ENCODE measurements around the gene FIGLA. TPM values are rescaled to one million over a fixed set of nuclear protein-coding genes. Genes with fewer than 3 reads are reported as not detected.

The FIGLA gene
- total and polyA plus RNA-seq, 2 donors (not counting 1 experiment from before 2014, with no cell fraction given) = not detected

DNA sequence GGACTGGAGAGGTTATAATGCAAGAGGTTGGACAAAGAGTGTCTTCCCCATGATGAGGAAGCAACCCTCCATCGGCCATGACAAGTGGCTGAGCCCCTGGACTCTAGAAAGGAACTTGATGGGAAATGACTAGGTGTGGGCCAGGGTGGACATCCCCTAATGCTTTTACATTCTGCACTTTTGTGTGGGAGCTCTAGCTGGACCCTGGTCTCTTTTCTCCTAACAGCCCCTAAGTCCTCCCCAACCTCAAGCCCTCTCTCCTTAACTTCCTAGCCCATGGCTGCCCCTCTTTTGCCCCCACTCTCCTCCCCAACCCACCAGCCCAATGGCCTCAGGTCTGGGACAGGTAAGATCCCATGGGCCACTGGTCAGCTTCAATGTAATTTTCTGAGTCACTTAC lies 42.8 kb upstream of the FIGLA start:
- Histone ChIP-seq H3K4me1 (ENCODE audit: control insufficient read depth in 2 of 2, insufficient read depth in 2 of 2, low read length in 2 of 2) (no peaks in the 10 kb centered on the region), H4K20me1 (ENCODE audit: control insufficient read depth, insufficient read depth, low read length, poor library complexity, severe bottlenecking) (no peaks in the 10 kb centered on the region), H3K9me3 (ENCODE audit: control extremely low read depth in 1 of 3, control insufficient read depth in 2 of 3, insufficient read depth in 1 of 3, low read length in 2 of 3) (no peaks in the 10 kb centered on the region), H3K4me2 (replicated peaks; ENCODE audit: low read depth, low read length, poor library complexity, severe bottlenecking) (no peak overlapping the region), H3K36me3 (replicated peaks in 1 of 2; ENCODE audit: control extremely low read depth in 1 of 2, control insufficient read depth in 1 of 2, extremely low read depth in 1 of 2, insufficient read depth in 2 of 2, low read length in 1 of 2) (no peaks in the 10 kb centered on the region), H3K27ac (ENCODE audit: low read length in 2 of 2) (no peak overlapping the region), H3K9ac (ENCODE audit: low read length) (no peak overlapping the region), H2AFZ (ENCODE audit: insufficient read depth, low read depth, low read length, poor library complexity, severe bottlenecking) (no peak overlapping the region), H3K27me3 (replicated peaks in 1 of 4; ENCODE audit: control extremely low read depth in 1 of 4, control insufficient read depth in 3 of 4, insufficient read depth in 4 of 4, low read length in 3 of 4) (peaks cover 0 to 6% (median 0%) of the 10 kb centered on the region in 4 experiments), H3K79me2 (ENCODE audit: control insufficient read depth, insufficient read depth, low read length) (no peaks in the 10 kb centered on the region), H3K4me3 (ENCODE audit: control extremely low read depth in 1 of 5, extremely low read depth in 1 of 5, insufficient read depth in 1 of 5, low read depth in 2 of 5, low read length in 4 of 5) (no peak overlapping the region)
- DNase-seq = no peak
- Mint-ChIP-seq H3K9me3 (ENCODE audit: insufficient read depth) (no peaks in the 10 kb centered on the region), H3K4me1 (no peaks in the 10 kb centered on the region), H3K4me3 (no peak overlapping the region), H3K27ac (no peak overlapping the region), H3K27me3 (peaks cover 39% of the 10 kb centered on the region)
- no peak for ATAC-seq (ENCODE audit: low read depth)
- ChIA-PET CTCF (no interaction called here), POLR2A (no interaction called here)
- intact Hi-C loops (cut with micrococcal nuclease) = no loop called here
- TF ChIP-seq EZH2 (IDR thresholded peaks at IDR 0.05; ENCODE audit: borderline replicate concordance, insufficient read depth, low read depth, low read length, poor library complexity, severe bottlenecking) = no peak
- TF ChIP-seq, protein P1, sequence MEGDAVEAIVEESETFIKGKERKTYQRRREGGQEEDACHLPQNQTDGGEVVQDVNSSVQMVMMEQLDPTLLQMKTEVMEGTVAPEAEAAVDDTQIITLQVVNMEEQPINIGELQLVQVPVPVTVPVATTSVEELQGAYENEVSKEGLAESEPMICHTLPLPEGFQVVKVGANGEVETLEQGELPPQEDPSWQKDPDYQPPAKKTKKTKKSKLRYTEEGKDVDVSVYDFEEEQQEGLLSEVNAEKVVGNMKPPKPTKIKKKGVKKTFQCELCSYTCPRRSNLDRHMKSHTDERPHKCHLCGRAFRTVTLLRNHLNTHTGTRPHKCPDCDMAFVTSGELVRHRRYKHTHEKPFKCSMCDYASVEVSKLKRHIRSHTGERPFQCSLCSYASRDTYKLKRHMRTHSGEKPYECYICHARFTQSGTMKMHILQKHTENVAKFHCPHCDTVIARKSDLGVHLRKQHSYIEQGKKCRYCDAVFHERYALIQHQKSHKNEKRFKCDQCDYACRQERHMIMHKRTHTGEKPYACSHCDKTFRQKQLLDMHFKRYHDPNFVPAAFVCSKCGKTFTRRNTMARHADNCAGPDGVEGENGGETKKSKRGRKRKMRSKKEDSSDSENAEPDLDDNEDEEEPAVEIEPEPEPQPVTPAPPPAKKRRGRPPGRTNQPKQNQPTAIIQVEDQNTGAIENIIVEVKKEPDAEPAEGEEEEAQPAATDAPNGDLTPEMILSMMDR (IDR thresholded peaks at IDR 0.05) = no peak
- 88% methylated on average over 1 of the region's 1 CpG for WGBS (ENCODE audit: insufficient coverage)

DNA sequence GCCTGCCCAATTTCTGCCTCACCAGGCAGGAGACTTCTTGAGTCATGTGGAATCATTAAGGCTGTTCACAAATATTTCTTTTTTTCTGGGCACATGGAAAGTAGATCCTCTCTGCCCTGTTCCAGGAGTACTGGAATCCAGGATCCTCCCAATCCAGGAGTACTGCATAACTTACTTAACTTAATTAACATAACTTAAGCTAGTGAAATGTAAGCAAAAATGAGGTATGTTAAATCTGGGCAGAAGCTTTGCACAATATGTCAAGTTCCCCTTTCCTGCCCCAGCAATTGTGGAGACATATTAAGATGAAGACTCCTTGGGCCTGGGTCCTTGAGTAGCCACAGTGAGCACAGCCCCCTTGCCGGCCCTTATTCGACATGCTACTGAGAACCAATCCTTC lies 41.9 kb upstream of the FIGLA start:
- TF ChIP-seq, protein P1 (IDR thresholded peaks at IDR 0.05) = no peak
- no peak for TF ChIP-seq EZH2 (IDR thresholded peaks at IDR 0.05; ENCODE audit: borderline replicate concordance, insufficient read depth, low read depth, low read length, poor library complexity, severe bottlenecking)
- Histone ChIP-seq H4K20me1 (ENCODE audit: control insufficient read depth, insufficient read depth, low read length, poor library complexity, severe bottlenecking) (no peaks in the 10 kb centered on the region), H3K36me3 (replicated peaks in 1 of 2; ENCODE audit: control extremely low read depth in 1 of 2, control insufficient read depth in 1 of 2, extremely low read depth in 1 of 2, insufficient read depth in 2 of 2, low read length in 1 of 2) (no peaks in the 10 kb centered on the region), H3K27me3 (replicated peaks in 1 of 4; ENCODE audit: control extremely low read depth in 1 of 4, control insufficient read depth in 3 of 4, insufficient read depth in 4 of 4, low read length in 3 of 4) (peaks cover 0 to 6% (median 0%) of the 10 kb centered on the region in 4 experiments), H2AFZ (ENCODE audit: insufficient read depth, low read depth, low read length, poor library complexity, severe bottlenecking) (no peak overlapping the region), H3K79me2 (ENCODE audit: control insufficient read depth, insufficient read depth, low read length) (no peaks in the 10 kb centered on the region), H3K4me1 (ENCODE audit: control insufficient read depth in 2 of 2, insufficient read depth in 2 of 2, low read length in 2 of 2) (no peaks in the 10 kb centered on the region), H3K9ac (ENCODE audit: low read length) (no peak overlapping the region), H3K4me3 (ENCODE audit: control extremely low read depth in 1 of 5, extremely low read depth in 1 of 5, insufficient read depth in 1 of 5, low read depth in 2 of 5, low read length in 4 of 5) (no peak overlapping the region), H3K27ac (ENCODE audit: low read length in 2 of 2) (no peak overlapping the region), H3K9me3 (ENCODE audit: control extremely low read depth in 1 of 3, control insufficient read depth in 2 of 3, insufficient read depth in 1 of 3, low read length in 2 of 3) (no peaks in the 10 kb centered on the region), H3K4me2 (replicated peaks; ENCODE audit: low read depth, low read length, poor library complexity, severe bottlenecking) (no peak overlapping the region)
- intact Hi-C loops (cut with micrococcal nuclease) = no loop called here
- Mint-ChIP-seq H3K9me3 (ENCODE audit: insufficient read depth) (no peaks in the 10 kb centered on the region), H3K27ac (no peak overlapping the region), H3K4me1 (no peaks in the 10 kb centered on the region), H3K4me3 (no peak overlapping the region), H3K27me3 (peaks cover 39% of the 10 kb centered on the region)
- CTCF ChIA-PET = no interaction called here
- POLR2A ChIA-PET = no interaction called here
- ATAC-seq (ENCODE audit: low read depth) (no peak), DNase-seq (no peak)
- 86% methylated on average over 2 of the region's 2 CpGs for WGBS (ENCODE audit: insufficient coverage)

Data from B cell (primary cell).